Measurements from ENCODE around the gene DEDD. TPM values are rescaled to one million over a fixed set of nuclear protein-coding genes. Genes with fewer than 3 reads are reported as not detected.

DEDD gene
- polyA plus RNA-seq, 1 donor from 2014 or later, result 39.1 TPM

Other genes with a start within 250 kb of the DEDD start
- gene ITLN1, start 247.5 kb downstream of the DEDD start, polyA plus RNA-seq, result not detected
- gene ITLN2, start 177.9 kb downstream of the DEDD start, polyA plus RNA-seq, result not detected
- 4.8 TPM for gene F11R, start 111.5 kb downstream of the DEDD start, polyA plus RNA-seq
- gene TSTD1, start 93.7 kb downstream of the DEDD start, polyA plus RNA-seq, result 349 TPM
- 13.5 TPM for gene USF1, start 86.7 kb downstream of the DEDD start, polyA plus RNA-seq
- 138 TPM for gene ARHGAP30, start 62.8 kb downstream of the DEDD start, polyA plus RNA-seq
- gene NECTIN4, start 43.1 kb downstream of the DEDD start, polyA plus RNA-seq, result not detected
- gene KLHDC9, start 34.3 kb downstream of the DEDD start, polyA plus RNA-seq, result 5.0 TPM
- 95.2 TPM for gene PFDN2, start 14.6 kb downstream of the DEDD start, polyA plus RNA-seq
- 19.7 TPM for gene NIT1, start 14.6 kb downstream of the DEDD start, polyA plus RNA-seq
- 122 TPM for gene UFC1, start 21.3 kb upstream of the DEDD start, polyA plus RNA-seq
- gene USP21, start 26.8 kb upstream of the DEDD start, polyA plus RNA-seq, result 30.1 TPM
- gene PPOX, start 33.8 kb upstream of the DEDD start, polyA plus RNA-seq, result 13.4 TPM
- gene B4GALT3, start 44.8 kb upstream of the DEDD start, polyA plus RNA-seq, result 44.2 TPM
- not detected for gene ADAMTS4, start 66.4 kb upstream of the DEDD start, polyA plus RNA-seq
- 71.3 TPM for gene NDUFS2, start 69.7 kb upstream of the DEDD start, polyA plus RNA-seq
- gene FCER1G, start 82.6 kb upstream of the DEDD start, polyA plus RNA-seq, result 6.6 TPM
- gene APOA2, start 91.0 kb upstream of the DEDD start, polyA plus RNA-seq, result not detected
- 3.8 TPM for gene TOMM40L, start 93.4 kb upstream of the DEDD start, polyA plus RNA-seq
- not detected for gene NR1I3, start 105.5 kb upstream of the DEDD start, polyA plus RNA-seq
- gene PCP4L1, start 126.1 kb upstream of the DEDD start, polyA plus RNA-seq, result not detected
- not detected for gene MPZ, start 177.3 kb upstream of the DEDD start, polyA plus RNA-seq
- gene SDHC, start 181.7 kb upstream of the DEDD start, polyA plus RNA-seq, result 173 TPM
- not detected for gene CFAP126, start 235.2 kb upstream of the DEDD start, polyA plus RNA-seq